Fibroblast of the aortic adventitia (primary cell): ENCODE results near the gene CLC. TPM values are rescaled to one million over a fixed set of nuclear protein-coding genes. Genes with fewer than 3 reads are reported as not detected.

Source experiments
- DNase-seq: peaks from one replicate; pipeline ENCODE4 v3.0.0-alpha.2; 2010; ENCODE audit warnings: low read depth
- H3K4me3 ChIP-seq: 2 replicates; pipeline ENCODE4 v1.5.1; 2011; ENCODE audit warnings: low read depth, mild to moderate bottlenecking, control low read depth, low read length, moderate library complexity
- CTCF ChIP-seq: IDR thresholded peaks from 2 replicates; pipeline ENCODE4 v1.5.1; 2011; ENCODE audit warnings: mild to moderate bottlenecking, low read length, control low read depth, inconsistent platforms; ENCODE audit not compliant: insufficient read depth
- total RNA-seq: library from RNA; depleted of rRNA; stranded (reverse); fragments of >200 nt; gene quantifications from 2 replicates; pipeline ENCODE4 v1.2.3, GENCODE V29; 2012; ENCODE audit warnings: low replicate concordance

The CLC gene
- total RNA-seq, 1 donor = not detected

DNA sequence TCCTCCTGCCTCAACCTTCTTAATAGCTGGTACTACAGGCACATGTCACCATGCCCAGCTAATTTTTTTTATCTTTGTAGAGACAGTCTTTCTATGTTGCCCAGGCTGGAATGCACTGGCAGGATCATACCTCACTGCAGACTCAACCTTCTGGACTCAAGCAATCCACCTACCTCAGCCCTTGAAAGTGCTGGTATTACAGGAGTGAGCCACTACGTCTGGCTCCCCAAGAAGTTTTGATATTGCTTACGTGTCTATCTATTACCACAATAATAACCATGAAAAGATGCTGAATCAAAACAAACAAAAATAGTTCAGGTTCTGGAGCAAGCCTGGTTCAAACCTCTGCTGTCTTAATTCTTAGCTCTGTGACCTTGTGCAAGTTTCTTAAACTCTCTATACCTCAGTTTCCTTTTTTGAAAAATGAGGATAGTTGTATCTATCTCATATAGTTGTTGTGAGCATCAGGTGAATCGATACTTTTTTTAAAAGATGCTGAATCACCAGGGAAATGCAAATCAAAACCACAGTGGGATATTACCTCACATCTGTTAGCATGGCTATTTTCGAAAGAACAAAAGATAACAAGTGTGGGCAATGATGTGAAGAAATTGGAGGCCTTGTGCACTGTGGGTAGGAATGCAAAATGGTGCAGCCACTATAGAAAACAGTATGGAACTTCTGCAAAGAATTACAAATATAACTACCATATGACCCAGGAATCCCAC is 21.8 kb upstream of the CLC start:
- H3K4me3 ChIP-seq = no peak overlapping the region
- no peak for DNase-seq
- no peak for TF ChIP-seq CTCF

DNA sequence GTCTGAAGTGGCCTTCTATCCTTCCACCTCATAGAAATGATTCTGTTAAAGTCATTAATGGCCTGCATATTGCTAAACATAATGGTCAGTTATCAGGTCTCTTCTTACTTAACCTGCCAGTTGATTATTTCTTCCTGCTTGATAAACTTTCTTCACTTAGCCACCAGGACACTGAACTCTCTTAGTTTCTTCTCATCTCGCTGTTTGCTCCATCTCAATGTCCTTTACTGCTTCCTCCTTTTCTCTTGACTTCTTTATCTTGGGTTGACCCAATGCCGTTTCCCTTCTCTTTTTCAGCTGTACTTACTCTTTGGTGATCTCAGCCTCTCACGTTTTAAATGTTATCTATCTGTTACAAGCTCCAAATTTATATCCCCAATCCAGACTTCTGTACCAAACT is 17.1 kb upstream of the CLC start:
- no peak for DNase-seq
- no peak overlapping the region for H3K4me3 ChIP-seq
- no peak for TF ChIP-seq CTCF

GRCh38 chr19:39754544-39754943 is 16.7 kb upstream of the CLC start:
- no peak overlapping the region for H3K4me3 ChIP-seq
- no peak for TF ChIP-seq CTCF
- DNase-seq = no peak

GRCh38 chr19:39752795-39753194 is 15.0 kb upstream of the CLC start:
- no peak for DNase-seq
- no peak overlapping the region for H3K4me3 ChIP-seq
- no peak for TF ChIP-seq CTCF

DNA sequence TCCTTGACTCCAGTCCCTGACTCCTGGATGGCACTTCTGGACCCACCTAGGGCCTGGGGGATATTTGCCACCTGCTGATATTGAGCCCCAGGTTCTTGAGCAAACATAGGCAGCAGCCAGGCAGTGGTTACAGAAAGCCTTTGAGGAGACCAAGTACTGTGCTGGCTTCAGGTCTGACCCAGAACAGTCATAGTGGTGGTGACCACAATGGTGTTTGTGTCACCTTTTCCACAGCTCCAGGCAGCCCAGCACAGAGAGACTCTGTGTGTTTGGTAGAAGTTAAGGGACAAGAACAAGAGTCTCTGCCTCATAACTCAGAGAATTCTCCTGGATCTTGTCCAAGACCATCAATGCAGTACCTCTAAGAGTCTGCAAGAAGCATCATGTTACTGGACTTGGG is 14.6 kb upstream of the CLC start:
- TF ChIP-seq CTCF = no peak
- DNase-seq = no peak
- H3K4me3 ChIP-seq = no peak overlapping the region

GRCh38 chr19:39749981-39750380 is 12.2 kb upstream of the CLC start:
- no peak overlapping the region for H3K4me3 ChIP-seq
- DNase-seq = no peak
- TF ChIP-seq CTCF = no peak

DNA sequence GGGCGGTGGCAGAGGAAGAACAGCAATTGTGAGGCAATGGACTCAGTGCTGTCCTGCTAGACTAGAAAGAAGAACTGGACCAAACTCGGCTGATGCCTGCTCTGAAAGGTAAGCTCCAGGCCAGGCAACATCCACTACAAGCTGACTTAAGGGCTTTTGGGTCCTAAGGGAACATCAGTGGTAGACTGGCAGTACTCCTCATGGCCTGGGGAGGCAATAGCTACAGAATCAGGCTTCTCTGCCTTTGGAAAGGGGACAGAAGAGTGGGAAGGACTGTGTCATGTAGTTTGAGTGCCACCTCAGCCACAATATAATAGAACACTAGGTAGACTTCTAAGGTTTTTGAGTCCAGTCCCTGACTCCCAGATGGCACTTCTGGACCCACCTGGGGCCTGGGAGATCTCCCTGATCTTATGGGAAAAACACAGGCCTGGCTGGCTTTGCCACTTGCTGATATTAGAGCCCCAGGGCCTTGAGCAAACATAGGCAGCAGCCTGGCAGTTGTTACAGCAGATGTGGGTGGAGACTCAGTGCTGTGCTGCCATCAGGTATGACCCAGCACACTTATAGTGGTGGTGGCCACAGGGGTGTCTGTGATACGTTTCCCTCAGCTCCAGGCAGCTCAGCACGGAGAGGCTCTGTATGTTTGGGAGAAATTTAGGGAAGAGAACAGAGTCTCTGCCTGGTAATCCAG is 9.2 kb upstream of the CLC start:
- no peak for DNase-seq
- no peak for TF ChIP-seq CTCF
- no peak overlapping the region for H3K4me3 ChIP-seq
